T-helper 1 cell treated with Interleukin-12 subunit alpha and Interleukin-12 subunit beta and Interleukin-4 antibody, amounts not matched to agents 30 μg/mL and 1 μg/mL, for 36 hours (primary cell): ENCODE results near the gene LDHB.
"Not testable (repeated sequence)": the region's sequence is repeated elsewhere in the genome, so short reads cannot be mapped to it uniquely, and the experiment has no call there.

Source experiments
- H3K27ac Mint-ChIP-seq: one replicate; pipeline ENCODE4 v1.8.0; 2021; ENCODE audit warnings: mild to moderate bottlenecking, mixed read lengths
- H3K27me3 Mint-ChIP-seq: one replicate; pipeline ENCODE4 v1.8.0; 2021; ENCODE audit warnings: low read depth, mixed read lengths
- H3K36me3 Mint-ChIP-seq: one replicate; pipeline ENCODE4 v1.8.0; 2021; ENCODE audit warnings: low read depth, mixed read lengths
- H3K4me1 Mint-ChIP-seq: one replicate; pipeline ENCODE4 v1.8.0; 2021; ENCODE audit warnings: low read depth, mixed read lengths
- H3K4me3 Mint-ChIP-seq: one replicate; pipeline ENCODE4 v1.8.0; 2021; ENCODE audit warnings: mild to moderate bottlenecking, moderate library complexity, mixed read lengths
- H3K9me3 Mint-ChIP-seq: one replicate; pipeline ENCODE4 v1.8.0; 2021; ENCODE audit warnings: mixed read lengths

The LDHB gene

DNA sequence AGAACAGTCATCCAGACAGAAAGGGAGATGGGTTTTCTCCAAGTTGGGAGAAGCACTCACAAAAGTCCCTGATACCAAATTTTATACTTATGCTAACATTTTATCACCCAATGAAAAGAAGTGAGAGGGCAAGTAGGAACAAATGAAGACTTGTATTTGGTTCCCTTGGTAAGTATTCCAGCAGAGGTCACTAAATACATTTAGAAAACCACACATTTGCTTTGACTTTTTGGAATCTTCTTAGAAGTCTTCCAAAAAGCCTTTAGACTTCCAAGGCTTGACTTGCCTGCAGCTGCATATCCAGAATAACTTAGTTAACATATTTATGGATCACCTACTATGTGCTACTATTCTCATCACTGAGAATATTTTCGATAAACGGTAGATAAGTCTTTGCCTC, 49.9 kb downstream of the LDHB start:
- H3K4me1 Mint-ChIP-seq: peaks cover 2% of the 10 kb centered on the region
- no peaks in the 10 kb centered on the region for H3K9me3 Mint-ChIP-seq
- H3K36me3 Mint-ChIP-seq: no peaks in the 10 kb centered on the region
- H3K27ac Mint-ChIP-seq: no peak overlapping the region
- no peak overlapping the region for H3K4me3 Mint-ChIP-seq
- H3K27me3 Mint-ChIP-seq: peaks cover 6% of the 10 kb centered on the region

DNA sequence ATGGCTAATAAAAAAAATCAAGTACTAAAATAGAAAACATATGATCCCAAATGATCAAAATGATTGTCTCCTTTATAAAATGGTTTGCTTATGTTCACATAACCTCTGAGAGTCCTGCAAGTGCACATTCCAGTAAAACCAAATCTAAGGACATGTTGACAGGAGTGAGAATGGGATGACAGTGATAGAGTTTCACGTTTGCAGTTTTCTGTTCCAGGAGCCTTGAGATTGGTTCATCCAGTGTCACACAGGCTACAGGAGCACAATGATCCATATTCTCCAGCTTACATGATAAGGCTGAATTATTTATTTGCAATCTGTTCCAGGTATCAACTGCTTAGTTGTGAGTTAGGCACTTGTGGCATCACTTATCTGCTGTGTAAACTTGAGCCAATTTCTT, 51.5 kb downstream of the LDHB start:
- H3K27me3 Mint-ChIP-seq: peaks cover 10% of the 10 kb centered on the region
- no peaks in the 10 kb centered on the region for H3K4me1 Mint-ChIP-seq
- no peaks in the 10 kb centered on the region for H3K9me3 Mint-ChIP-seq
- no peak overlapping the region for H3K27ac Mint-ChIP-seq
- no peak overlapping the region for H3K4me3 Mint-ChIP-seq
- H3K36me3 Mint-ChIP-seq: no peaks in the 10 kb centered on the region

DNA sequence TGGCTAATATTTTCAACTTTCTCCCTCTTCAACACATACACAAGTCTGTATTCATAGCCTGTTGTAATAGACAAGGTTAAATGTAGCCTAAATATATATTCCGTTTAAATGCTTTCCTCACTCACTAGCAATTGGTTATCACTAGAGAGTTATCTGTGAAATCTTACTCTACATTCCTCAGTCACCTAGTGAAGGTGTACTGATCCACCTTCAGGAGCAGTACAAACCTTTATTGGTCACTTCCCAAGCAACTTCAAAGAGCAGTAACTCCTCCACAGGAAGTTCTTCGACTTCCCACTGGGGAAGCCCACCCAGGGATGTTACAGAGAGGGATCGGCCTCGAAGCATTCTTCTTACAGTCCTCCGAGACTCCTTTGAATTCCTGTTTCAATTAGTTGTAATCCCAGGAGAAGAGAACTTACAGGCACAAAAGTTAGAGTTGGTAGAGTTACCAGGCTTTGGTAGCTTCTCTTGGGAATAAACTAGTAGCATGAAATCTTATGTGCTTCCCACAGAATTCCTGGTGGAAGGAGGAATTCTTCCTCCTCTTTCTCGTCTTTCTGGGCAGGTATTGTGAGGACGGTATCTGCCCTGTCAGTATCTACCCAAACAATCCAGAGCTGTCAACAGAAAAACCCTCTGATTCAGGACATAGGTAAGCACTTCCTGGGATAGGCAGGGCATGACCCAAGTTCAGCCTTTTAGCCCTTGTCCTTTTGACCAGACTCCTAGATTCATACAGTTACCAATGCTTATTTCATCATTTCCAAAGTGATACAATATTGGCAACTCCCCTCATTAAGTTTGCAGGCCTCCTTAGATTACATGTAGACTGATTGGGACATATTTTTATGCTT, 53.2 kb downstream of the LDHB start, which contains the start of gene GYS2:
Gene GYS2 (minus strand): TSS at position 603 of the 857 bp plus-strand sequence. CDS start 255 bp downstream, at position 348.
- no peaks in the 10 kb centered on the region for H3K36me3 Mint-ChIP-seq
- H3K4me3 Mint-ChIP-seq: no peak within 1 kb of the TSS
- no peaks in the 10 kb centered on the region for H3K4me1 Mint-ChIP-seq
- H3K9me3 Mint-ChIP-seq: no peaks in the 10 kb centered on the region
- H3K27me3 Mint-ChIP-seq: peaks cover 12% of the 10 kb centered on the region
- H3K27ac Mint-ChIP-seq: no peak within 1 kb of the TSS

DNA sequence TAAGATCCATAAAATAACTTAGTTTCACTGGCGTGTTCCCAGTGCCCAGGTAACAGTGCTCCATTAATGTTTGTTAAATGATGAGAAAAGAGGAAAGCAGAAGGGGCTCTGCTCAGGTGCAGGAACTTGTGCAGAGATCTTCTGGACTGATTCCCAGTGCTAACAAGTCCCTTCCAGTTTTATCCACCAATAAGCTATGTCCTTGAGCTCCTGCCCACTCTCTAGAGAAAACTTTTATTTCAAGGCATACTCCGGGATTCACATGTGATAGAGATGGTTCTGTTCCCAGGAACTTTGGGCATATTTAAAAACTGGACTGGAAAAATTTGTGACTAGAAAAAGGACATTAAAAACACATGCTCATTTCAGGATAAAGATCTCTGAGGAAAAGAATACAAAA, 54.9 kb downstream of the LDHB start:
- Mint-ChIP-seq H3K27me3 (peaks cover 12% of the 10 kb centered on the region), H3K9me3 (no peaks in the 10 kb centered on the region), H3K36me3 (no peaks in the 10 kb centered on the region), H3K4me3 (no peak overlapping the region), H3K4me1 (no peaks in the 10 kb centered on the region), H3K27ac (no peak overlapping the region)

DNA sequence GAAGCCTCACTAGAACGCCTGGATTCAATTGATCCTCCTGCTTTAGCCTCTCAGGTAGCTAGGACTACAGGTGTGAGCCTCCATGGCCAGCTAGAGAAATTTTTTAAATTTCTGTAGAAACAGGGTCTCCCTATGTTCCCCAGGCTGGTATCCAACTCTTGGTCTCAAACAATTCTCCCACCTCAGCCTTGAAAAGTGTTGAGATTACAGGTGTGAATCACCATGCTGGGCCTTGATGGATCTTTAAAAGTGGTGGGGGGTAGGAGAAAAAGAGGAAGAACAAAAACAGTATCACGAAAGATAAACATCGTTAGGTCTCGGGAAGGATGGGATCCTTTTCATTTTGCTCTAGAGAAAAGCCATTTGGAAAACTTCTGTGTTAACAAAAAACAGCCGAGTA, 57.4 kb downstream of the LDHB start:
- H3K4me3 Mint-ChIP-seq: no peak overlapping the region
- H3K27ac Mint-ChIP-seq: no peak overlapping the region
- H3K27me3 Mint-ChIP-seq: peaks cover 12% of the 10 kb centered on the region
- H3K9me3 Mint-ChIP-seq: no peaks in the 10 kb centered on the region
- H3K4me1 Mint-ChIP-seq: no peaks in the 10 kb centered on the region
- no peaks in the 10 kb centered on the region for H3K36me3 Mint-ChIP-seq

DNA sequence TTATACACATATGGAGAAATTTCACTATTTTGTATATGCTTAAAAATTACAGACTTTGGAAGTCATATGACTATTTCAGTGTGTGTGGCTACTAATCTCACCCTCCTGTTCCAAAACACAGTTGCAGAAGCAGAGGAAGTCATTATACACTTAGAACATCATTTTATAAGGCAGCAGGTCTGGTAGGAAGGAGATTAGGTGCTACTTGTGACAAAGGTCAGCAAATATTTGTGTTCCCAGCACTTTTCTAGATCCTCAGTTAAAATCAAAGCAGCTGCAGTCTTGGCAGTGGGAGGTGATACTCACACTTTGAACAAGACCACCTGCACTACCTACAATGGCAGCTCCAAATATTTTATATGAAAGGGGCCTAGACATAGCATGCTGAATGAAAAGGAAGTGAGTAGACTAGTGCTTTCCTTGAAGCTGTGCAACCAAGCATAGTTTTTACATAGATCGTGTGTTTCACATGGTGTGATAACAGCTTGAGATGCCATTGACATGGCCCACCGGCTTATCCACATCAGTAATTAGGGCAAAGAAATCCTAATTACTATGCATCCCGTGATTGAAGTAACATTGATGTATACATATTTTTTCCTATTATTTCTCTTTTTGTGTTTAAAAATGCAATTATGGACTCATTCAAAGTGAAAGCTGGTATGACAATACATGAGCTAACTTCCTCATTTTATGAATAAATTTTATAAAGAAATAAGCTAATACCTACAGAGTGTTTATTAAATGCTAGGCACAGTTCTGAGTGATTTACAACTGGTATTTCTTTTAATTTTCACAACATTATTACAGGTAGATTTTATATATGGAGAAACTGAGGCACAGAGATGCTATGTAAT, 58.3 kb downstream of the LDHB start:
- no peaks in the 10 kb centered on the region for H3K9me3 Mint-ChIP-seq
- H3K4me3 Mint-ChIP-seq: no peak overlapping the region
- H3K27me3 Mint-ChIP-seq: peaks cover 12% of the 10 kb centered on the region
- no peak overlapping the region for H3K27ac Mint-ChIP-seq
- no peaks in the 10 kb centered on the region for H3K4me1 Mint-ChIP-seq
- no peaks in the 10 kb centered on the region for H3K36me3 Mint-ChIP-seq

DNA sequence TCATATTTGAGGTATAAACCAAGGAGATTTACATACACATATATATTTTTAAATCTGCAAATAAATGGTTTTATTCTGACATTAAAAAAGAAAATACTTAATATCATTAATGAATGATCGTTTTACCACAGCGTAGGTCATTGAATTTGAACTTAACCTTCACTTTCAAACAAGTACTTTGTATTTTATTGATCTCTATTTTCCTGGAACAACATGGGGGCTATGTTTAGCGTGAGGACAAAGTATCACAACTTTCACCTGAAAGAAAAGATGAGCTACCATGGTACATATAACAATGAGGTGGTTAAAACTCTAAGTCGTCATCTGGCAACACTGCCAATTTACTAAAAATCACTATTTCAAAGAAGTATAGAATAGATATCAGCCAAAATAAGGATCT, 59.0 kb downstream of the LDHB start:
- no peak overlapping the region for H3K4me3 Mint-ChIP-seq

DNA sequence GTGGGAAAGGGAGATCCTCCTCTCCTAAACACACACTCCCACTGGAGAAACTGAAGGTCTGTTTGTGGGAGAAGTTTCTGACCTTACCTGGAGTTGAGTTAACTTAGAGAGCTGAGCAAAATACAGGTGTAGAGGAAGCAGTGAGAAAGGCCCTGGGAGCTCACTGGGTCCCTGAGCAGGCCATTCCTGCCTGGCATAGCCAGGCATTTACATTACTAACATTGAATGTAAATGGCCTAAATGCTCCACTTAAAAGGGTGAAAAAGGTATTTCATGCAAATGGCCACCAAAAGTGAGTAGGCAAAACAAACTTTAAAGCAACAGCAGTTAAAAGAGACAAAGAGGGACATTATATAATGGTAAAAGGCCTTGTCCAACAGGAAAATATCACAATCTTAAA, 62.3 kb downstream of the LDHB start:
- not testable (repeated sequence) for H3K27ac Mint-ChIP-seq, H3K4me1 Mint-ChIP-seq, H3K36me3 Mint-ChIP-seq, H3K4me3 Mint-ChIP-seq, H3K27me3 Mint-ChIP-seq
- peaks cover 17% of the 10 kb centered on the region for H3K9me3 Mint-ChIP-seq

More for the DNA sequence above, 59.0 kb downstream of the LDHB start:
- Mint-ChIP-seq H3K9me3 (no peaks in the 10 kb centered on the region), H3K27ac (no peak overlapping the region), H3K4me1 (no peaks in the 10 kb centered on the region), H3K36me3 (no peaks in the 10 kb centered on the region), H3K27me3 (peaks cover 12% of the 10 kb centered on the region)

DNA sequence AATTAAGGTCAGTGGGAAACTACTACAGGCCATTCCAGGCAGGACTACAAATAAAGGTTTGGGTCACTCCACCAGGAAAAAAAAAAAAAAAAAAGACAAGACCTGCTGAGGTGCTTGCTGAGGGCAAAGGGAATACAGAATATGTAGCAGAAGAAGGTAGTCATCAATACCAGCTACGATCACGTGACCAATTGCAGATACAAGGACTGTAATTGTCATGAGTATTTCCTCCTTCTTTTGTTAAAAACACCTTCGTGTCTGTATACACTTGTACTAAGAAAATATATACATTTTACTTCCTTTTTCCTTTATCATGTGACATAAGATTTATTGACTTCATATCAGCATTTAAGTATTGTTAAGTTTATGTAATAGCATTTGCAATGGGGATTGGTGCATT, 72.2 kb downstream of the LDHB start:
- Mint-ChIP-seq H3K36me3 (no peaks in the 10 kb centered on the region), H3K9me3 (peaks cover 2% of the 10 kb centered on the region), H3K4me3 (no peak overlapping the region)

More for the DNA sequence above, 72.2 kb downstream of the LDHB start:
- Mint-ChIP-seq H3K4me1 (no peaks in the 10 kb centered on the region), H3K27me3 (no peaks in the 10 kb centered on the region), H3K27ac (no peak overlapping the region)
